T follicular helper cell (primary cell): Measurements from ENCODE around the gene GALP.
"Not testable (repeated sequence)": the region's sequence is repeated elsewhere in the genome, so short reads cannot be mapped to it uniquely, and the experiment has no call there.

Experiments used
- DNase-seq: peaks from one replicate; pipeline ENCODE4 v3.0.0-alpha.2; 2020; ENCODE audit warnings: low read depth

Gene GALP

DNA sequence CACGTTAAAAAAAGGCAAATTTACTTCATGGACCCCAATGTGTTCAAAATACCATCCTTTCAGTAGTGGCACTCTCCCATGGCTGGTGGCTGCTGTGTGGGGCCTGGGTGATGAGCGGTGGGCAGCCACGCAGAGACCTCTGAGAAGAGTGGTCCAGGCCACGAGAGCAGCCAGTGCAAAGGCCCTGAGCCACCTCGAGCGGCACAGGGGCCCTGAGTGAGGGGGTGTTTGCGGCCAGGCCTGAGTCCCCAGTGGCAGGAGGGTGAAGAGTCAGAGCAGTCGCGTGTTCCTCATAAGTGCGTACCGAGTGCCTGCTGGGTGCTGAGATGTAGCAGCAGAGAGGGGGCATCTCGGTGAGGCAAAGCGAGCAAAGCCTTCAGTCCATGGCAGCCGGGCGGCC lies 27.7 kb upstream of the GALP start:
- no peak for DNase-seq

DNA sequence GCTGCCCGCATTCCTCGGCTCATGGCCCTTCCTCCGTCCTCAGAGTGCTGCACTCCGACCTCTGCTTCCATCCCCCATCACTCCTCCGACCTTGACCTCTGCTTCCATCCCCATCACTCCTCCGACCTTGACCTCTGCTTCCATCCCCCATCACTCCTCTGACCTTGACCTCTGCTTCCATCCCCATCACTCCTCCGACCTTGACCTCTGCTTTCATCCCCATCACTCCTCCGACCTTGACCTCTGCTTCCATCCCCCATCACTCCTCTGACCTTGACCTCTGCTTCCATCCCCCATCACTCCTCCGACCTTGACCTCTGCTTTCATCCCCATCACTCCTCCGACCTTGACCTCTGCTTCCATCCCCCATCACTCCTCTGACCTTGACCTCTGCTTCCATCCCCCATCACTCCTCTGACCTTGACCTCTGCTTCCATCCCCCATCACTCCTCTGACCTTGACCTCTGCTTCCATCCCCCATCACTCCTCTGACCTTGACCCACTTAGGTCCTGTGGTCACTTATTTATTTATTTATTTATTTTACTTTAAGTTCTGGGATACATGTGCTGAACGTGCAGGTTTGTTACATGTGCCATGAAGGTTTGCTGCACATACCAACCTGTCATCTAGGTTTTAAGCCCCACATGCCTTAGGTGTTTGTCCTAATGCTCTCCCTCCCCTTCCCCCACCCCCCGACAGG lies 26.7 kb upstream of the GALP start:
- DNase-seq, result not testable (repeated sequence)

DNA sequence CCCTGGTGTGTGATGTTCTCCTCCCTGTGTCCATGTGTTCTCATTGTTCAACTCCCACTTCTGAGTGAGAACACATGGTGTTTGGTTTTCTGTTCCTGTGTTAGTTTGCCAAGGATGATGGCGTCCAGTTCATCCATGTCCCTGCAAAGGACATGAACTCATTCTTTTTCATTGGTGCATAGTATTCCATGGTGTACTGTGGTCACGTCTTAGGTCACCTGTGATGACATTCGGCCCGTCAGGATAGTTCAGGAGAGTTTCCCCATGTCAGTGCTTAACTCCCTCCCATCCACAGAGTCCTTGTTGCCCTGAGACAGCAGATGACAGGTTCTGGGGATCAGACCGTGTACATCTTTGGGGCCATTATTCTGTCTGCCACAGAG lies 26.2 kb upstream of the GALP start:
- no peak for DNase-seq

DNA sequence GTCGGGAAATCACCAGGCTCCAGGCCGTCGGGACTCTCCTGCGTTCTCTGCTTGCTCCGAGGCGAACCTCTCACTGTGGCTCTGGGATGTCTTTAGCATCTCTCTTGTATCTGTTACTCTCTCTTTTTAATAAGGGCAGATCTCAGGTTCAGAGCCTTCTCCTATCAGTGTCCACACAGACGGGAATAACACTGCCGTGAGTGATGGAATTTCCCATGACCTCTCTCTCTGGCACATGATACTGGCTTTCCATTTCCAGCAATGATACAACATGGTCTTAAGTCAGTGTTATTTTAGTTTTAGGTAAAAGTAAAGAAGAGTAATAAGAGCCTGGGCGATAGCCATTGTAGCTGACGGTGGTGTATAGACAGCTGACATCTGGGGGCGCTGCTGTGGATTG lies 25.4 kb upstream of the GALP start:
- no peak for DNase-seq

DNA sequence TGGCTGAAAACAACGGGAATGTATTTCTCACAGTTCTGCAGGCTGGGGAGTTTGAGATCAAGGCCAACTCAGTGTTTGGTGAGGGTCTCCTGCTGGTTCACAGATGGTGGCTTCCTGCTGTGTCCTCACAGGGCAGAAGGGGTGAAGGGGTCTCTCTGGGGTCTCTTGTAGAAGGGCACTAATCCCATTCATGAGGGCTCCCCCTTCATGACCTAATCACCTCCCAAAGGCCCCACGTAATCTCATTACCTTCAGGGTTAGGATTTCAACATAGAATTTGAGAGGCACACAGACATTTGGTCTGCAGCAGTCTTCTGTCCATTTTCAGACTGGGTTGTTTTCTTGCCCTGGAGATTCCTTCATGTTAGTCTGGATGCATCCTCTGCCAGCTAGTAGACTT lies 23.2 kb upstream of the GALP start:
- DNase-seq, result no peak

DNA sequence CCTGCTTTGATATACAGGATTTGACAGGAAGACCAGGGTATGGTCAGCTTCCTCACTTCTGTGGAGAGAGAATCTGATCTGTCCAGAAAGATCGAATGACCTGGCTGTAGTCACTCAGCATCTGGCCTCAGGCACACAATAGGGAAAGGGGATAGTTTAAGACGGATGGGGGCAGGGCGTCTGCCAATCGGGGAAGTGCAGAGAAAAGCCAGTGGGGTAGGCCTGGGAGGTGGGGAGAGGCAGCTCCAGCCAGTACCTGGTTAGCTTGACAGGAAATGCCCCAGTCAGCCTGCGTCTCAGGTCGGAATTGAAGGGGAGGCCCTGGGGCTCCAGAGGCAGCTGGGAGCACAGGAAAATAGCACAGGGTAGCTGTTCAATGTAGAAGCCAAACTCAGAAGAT lies 22.3 kb upstream of the GALP start:
- no peak for DNase-seq

DNA sequence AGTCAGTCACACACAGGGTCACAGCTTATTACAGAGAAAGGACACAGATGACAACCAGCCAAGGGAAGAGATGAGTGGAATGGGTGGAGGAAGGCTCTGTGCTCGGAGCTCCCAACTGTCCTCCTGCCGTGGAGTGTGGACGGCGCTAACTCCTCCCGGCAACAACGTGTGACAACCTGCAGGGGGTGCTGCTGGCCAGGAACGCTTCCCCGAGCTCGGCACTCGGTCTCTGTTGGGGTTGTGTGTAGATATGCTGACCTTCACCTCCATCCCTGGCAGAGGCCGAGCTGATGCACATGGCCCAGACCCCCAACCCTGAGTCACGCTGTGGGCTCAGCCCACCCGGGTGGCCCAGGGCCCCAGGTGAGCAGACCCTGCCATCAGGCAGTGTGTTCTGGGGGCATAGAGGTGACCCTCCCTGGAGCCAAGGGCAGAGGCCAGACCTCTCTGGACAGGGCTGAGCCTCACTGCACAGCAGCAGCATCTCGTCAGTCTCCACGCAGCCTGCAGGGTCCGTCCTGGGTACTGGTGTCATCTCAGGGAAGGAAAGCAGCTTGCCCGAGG lies 20.6 kb upstream of the GALP start:
- no peak for DNase-seq

DNA sequence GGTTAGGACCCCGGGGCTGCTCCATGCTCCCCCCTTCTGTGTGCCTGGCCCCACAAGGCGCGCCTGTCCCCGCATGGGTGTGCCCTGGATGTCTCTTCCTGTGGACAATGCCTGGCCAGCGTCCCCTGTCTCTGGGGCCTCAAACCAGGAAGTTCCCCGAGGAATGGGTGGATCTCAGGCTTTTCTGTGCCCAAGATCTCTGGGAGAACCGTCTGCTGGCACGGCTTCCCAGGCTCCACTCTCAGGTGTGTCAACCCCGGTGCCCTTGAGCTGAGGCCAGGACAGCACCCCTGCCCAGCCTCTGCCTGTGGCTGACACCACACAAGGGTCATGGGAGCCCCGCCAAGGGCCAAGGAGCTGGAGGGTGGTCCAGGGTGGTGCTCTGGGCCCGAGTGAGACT lies 19.0 kb upstream of the GALP start:
- DNase-seq, result no peak

DNA sequence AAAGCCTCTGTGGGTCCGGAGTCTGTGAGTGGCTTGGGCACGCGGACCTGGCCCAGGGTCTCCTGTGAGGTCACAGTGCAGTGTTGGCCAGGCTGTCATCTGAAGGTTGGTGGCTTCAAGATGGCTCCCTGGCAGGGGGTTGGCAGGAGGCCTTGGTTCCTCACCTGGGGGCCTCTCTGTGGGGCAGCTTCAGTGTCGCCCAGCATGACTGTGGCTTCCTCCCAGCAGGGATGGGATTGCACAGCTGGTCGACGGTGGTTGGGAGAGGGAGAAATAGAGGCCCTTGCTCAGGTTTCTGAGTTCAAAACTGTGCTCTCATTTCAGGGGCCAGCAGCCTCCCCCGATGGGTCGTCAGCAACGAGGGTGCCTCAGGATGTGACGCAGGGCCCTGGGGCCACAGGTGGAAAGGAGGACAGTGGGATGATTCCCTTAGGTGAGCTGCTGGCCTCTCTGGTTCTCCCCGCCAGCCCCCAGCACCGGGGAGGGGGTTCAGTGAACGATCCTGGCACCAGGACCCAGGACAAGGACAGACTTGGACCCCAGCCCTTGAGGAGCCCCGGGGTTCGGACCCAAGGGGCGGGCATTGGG lies 17.5 kb upstream of the GALP start:
- DNase-seq, result no peak

DNA sequence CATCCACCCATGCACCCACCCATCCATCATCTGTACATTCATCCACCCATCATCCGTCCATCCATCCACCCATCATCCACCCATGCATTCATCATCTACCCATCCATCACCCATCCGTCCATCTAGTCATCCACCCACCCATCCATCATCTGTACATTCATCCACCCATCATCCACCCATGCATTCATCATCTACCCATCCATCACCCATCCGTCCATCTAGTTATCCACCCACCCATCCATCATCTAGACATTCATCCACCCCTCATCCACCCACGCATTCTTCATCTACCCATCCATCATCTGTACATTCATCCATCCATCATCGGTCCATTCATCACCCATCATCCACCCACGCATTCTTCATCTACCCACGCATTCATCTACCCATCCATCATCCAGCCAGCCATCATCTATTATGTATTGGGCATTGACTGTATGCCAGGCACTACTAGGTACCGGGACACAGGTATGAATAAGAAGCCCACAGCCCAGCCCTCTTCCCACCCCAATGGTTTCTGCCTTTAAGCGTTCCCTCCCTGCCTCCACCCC lies 16.7 kb upstream of the GALP start:
- no peak for DNase-seq

DNA sequence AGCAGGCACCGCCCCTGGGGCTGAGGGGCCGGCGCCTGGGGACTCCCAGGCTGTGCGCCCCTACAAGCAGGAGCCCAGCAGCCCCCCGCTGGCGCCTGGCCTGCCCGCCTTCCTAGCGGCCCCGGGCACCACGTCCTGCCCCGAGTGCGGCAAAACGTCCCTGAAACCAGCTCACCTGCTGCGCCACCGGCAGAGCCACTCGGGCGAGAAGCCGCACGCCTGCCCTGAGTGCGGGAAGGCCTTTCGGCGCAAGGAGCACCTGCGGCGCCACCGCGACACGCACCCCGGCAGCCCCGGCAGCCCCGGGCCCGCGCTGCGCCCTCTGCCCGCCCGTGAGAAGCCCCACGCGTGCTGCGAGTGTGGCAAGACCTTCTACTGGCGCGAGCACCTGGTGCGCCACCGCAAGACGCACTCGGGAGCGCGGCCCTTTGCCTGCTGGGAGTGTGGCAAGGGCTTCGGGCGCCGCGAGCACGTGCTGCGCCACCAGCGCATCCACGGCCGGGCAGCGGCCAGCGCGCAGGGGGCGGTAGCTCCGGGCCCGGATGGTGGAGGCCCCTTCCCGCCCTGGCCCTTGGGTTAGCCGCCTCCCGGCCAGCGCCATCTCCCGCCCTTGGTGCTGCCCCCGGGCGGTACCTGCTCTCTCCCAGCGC lies 16.1 kb upstream of the GALP start:
- DNase-seq, result no peak

DNA sequence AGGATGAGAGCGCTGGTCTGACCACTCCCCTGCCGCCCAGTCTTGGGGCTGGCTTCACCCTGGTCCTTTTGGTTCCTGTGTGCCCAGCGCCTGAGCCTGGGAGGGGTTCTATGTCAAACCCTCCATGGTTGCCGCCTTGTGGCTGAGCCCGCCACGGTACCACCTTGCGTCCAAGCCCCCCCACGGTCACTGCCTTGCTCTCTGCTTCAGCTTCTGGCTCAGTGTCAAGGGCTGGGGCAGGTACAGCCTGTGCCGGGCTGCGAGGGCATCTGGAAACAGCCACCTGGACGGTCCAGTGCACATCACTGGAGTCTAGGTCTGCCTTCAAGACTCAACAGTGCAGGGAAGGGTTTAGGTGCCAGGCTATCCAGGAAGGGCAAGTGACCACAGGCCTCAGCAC lies 14.3 kb upstream of the GALP start:
- no peak for DNase-seq

DNA sequence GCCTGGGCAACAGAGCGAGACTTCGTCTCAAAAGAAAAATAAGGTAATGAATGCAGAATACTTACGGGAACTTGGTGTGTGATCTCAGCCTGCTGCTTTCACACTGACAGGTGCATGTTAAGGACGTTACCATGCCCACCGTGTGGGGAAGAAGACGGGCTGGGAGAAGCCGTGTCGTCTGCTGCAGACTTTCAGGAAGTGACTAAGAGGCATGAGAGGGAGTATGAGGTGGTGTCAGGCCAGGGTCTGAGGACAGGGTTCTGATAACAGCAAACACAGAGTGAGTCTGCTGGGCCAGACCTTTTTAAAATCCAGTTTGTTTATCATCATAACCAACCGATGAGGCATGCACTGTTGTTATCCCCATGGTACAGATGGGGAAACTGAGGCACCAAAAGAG lies 13.6 kb upstream of the GALP start:
- DNase-seq, result no peak

DNA sequence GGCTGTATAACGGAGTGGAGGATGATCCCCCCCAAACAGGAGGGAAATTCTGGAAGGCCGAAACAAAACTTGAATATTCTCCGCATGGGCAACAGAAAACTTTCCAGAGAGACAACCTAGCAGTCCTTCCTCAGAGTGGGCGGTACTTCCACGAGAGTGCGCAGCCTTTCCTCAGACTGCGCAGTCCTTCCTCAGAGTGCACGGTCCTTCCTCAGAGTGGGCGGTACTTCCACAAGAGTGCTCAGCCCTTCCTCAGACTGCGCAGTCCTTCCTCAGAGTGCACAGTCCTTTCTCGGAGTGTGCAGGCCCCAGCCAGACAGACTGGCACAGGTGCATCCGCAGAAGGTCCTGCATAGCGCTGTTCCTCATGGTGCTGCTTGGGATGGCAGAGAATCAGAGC lies 12.7 kb upstream of the GALP start:
- DNase-seq, result no peak

DNA sequence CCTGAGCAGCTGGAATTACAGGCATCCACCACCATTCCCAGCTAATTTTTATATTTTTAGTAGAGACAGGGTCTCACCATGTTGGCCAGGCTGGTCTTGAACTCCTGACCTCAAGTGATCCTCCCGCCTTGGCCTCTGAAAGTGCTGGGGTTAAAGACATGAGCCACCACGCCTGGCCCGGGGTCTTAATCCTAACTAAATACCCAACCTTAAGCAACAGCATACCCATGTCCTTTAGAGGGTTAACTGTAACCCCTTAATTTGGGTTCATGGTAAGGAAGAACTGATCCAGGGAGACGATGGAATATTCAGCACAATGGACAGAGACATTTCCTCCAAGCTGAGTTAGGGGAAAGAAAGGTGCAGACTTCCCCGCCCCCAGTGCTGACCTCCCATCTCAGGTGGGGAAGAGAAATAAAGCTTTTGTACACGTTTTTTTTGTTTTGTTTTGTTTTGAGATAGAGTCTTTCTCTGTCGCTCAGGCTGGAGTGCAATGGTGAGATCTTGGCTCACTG lies 8.7 kb upstream of the GALP start:
- DNase-seq, result no peak

DNA sequence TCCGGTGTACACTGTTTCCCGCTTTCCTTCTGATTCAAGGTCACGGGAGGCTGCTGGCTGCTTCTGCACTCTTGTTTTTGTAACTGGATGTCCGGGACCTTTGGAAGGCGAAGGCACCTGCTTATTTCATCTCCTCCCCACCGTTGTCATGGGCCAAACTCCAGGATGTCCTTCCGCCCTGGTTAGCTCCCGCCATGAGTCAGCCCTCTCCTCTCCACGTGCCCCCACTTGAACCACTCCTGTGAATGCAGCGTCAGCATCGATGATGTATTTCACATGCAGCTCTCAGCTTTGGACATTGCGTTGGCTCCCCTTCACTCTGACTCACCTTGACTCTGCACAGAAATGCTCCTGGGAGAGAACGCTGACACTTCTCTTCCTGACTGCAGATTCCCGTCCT lies 5.5 kb upstream of the GALP start:
- DNase-seq, result no peak

DNA sequence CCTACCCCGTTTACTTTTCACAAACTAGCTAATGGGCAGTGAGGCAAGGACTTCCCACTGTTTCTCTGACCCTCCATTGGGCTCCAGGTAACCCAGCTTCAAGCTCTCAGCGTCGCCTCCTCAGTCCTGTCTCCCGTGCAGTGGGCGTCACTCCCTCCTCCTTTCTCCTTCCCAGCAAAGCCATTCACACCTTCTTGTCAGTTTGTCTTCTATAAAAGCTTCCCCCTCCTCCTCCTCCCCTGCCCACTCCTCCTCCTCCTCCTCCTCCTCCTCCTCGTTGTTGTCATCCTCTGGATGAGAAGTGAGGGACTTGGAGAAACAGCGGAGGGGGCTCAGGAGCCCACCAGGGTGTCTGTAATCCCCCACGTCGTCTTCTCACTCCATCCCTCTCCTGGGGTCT lies 1.7 kb upstream of the GALP start:
- DNase-seq, result no peak

DNA sequence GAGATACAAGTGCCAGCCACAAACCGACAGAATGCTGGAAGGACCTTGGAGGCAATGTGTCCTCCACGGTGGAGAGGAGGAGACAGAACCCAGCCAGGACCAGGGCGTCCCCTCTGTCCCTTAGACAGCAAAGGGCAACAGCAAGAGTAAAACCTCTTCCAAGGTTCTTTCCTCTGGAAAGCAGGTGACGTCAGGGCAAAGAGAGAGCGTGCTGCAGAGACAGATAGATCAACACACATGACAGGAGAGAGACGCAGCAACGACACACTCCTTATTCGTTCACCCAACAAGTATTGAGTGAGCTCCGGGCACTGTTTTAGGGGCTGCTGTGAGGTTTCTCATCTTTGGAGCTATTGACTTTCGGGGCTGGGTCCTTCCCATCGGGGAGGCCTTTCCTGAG lies 1.3 kb upstream of the GALP start:
- no peak for DNase-seq

DNA sequence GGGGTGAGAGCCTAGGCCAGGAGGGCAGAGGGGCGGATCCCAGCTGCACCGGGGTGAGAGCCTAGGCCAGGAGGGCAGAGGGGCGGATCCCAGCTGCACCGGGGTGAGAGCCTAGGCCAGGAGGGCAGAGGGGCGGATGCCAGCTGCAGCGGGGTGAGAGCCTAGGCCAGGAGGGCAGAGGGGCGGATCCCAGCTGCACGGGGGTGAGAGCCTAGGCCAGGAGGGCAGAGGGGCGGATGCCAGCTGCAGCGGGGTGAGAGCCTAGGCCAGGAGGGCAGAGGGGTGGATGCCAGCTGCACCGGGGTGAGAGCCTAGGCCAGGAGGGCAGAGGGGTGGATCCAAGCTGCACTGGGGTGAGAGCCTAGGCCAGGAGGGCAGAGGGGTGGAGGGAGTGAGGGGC lies 502 bp downstream of the GALP start:
- DNase-seq, result not testable (repeated sequence)

DNA sequence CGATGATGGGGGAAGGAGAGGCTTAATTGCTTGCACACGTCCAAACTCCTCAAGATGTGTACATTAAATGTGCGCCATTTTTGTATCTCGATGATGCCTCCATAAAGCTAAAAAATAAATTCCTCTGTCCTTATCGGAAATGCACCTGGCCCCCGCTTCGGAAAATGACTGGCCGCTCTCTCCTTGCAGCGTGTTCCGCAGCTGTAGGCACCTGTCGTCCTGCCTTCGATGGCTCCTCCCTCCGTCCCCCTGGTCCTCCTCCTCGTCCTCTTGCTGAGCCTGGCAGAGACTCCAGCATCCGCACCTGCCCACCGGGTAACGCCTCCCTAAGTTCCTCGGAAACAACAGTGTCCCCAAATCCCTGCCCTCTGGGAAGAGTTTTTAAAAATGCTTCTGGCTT lies 1.1 kb downstream of the GALP start:
- DNase-seq, result no peak

DNA sequence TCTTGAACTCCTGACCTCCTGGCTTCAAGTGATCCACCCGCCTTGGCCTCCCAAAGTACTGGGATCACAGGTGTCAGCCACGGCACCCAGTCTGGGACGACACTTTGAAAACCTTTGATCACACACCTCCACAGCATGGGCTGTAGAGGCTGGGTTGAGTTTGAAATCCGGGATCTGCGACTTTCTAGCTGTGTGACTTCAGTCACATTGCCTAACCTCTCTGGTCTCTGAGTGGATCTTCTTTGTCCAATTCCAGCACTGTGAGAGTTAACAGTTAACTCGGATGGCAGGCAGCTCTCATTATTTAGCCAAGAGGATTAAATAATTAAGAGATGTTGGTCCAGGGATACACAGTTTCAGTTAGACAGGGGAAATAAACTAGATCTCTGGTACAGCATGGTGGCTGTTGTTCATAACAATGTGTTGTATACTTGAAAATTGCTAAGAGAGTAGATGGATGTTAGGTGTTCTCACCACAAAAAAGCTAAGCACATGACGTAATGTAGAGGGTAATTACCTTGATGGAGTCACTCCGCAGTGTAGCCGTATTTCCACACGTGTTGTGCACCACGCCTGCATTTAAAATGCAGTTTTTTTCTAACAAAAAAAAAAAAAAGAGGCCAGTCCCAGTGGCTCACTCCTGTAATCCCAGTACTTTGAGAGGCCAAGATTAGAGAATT lies 1.9 kb downstream of the GALP start:
- no peak for DNase-seq

DNA sequence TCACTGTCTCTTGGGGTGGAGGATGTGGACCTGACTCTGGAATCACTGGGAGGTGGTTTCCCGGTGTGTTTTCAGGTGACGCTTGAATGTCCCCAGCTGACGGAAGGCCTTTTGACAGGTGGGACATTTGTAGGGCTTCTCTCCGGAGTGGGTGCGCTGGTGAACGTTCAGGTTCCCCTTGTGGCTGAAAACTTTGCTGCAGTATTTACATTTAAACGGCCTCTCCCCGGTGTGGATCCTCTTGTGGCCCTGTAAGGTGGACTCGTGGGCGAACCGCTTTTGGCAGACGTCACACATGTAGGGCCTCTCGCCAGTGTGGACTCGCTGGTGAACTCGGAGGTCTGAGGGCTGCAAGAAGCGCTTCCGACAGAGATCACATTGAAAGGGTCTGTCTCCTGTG lies 14.0 kb downstream of the GALP start:
- DNase-seq, result no peak
